Bronchial epithelial cell (primary cell): ENCODE measurements around the gene HOMEZ. TPM values are rescaled to one million over a fixed set of nuclear protein-coding genes. Genes with fewer than 3 reads are reported as not detected.
"Not testable (repeated sequence)": the region's sequence is repeated elsewhere in the genome, so short reads cannot be mapped to it uniquely, and the experiment has no call there.

Experiments
- DNase-seq: peaks from one replicate; pipeline ENCODE4 v3.0.0-alpha.2; 2010; ENCODE audit warnings: low read depth
- FAIRE-seq: peaks from 2 replicates; lab custom pipeline; 2011; peaks lifted over from hg19 to GRCh38; lab: Jason Lieb, UNC
- H3K27me3 ChIP-seq: 2 replicates; pipeline ENCODE4 v1.5.1; 2011; ENCODE audit warnings: low read length; ENCODE audit not compliant: control insufficient read depth, insufficient read depth
- H3K36me3 ChIP-seq: 2 replicates; pipeline ENCODE4 v1.5.1; 2011; ENCODE audit warnings: low read length; ENCODE audit not compliant: control insufficient read depth, insufficient read depth
- H3K4me3 ChIP-seq: 2 replicates; pipeline ENCODE4 v1.5.1; 2011; ENCODE audit warnings: mild to moderate bottlenecking, low read depth, low read length, control low read depth
- total RNA-seq: library from RNA; depleted of rRNA; stranded (reverse); fragments of >200 nt; gene quantifications from 2 replicates; pipeline ENCODE4 v1.2.1, GENCODE V29; 2014
- TF ChIP-seq, protein P1 (sequence below): IDR thresholded peaks from 2 replicates; pipeline ENCODE4 v1.5.1; 2011; ENCODE audit warnings: mild to moderate bottlenecking, moderate library complexity, low read length, control low read depth, inconsistent platforms; ENCODE audit not compliant: insufficient read depth, severe bottlenecking

Gene HOMEZ
- total RNA-seq, 1 donor from 2014 or later: 5.0 TPM

DNA sequence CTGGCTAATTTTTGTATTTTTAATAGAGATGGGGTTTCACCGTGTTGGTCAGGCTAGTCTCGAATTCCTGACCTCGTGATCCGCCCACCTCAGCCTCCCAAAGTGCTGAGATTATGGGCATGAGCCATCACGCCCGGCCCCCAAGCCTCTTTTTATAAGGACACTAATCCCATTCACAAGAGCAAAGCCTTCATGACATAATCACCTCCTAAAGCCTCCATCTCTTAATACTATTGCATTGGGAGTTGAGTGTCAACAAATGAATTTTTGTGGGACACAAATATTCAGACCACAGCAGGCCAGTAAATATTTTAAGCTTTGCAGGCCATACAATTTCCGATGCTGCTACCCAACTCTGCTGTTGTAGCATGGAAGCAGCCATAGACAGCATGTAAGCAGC lies 37.3 kb downstream of the HOMEZ start:
- TF ChIP-seq, protein P1, sequence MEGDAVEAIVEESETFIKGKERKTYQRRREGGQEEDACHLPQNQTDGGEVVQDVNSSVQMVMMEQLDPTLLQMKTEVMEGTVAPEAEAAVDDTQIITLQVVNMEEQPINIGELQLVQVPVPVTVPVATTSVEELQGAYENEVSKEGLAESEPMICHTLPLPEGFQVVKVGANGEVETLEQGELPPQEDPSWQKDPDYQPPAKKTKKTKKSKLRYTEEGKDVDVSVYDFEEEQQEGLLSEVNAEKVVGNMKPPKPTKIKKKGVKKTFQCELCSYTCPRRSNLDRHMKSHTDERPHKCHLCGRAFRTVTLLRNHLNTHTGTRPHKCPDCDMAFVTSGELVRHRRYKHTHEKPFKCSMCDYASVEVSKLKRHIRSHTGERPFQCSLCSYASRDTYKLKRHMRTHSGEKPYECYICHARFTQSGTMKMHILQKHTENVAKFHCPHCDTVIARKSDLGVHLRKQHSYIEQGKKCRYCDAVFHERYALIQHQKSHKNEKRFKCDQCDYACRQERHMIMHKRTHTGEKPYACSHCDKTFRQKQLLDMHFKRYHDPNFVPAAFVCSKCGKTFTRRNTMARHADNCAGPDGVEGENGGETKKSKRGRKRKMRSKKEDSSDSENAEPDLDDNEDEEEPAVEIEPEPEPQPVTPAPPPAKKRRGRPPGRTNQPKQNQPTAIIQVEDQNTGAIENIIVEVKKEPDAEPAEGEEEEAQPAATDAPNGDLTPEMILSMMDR: no peak
- no peak for FAIRE-seq

DNA sequence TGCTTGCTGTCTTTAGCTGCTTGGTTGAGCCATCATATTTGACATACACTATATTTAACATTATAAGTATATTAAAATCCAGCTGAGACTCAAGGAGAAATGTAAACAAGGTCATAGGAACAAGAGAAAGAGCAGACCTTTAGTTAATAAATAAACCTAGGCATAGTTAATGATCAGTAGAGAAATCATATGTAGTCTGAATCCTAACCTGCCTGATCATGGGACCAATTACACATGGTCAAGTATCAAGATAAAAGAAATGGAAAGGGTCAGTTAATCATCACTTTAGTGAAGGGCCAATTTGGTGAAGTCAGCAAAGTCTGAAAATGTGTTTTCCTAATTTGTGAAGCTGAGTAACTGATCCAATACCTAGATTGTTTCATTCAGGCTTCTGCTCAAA lies 40.6 kb downstream of the HOMEZ start:
- TF ChIP-seq, protein P1: no peak
- FAIRE-seq: no peak

More for the DNA sequence above, 37.3 kb downstream of the HOMEZ start:
- no peaks in the 10 kb centered on the region for H3K27me3 ChIP-seq
- no peak for DNase-seq
- no peak overlapping the region for H3K4me3 ChIP-seq
- H3K36me3 ChIP-seq: no peaks in the 10 kb centered on the region

GRCh38 chr14:23243066-23243465 lies 42.9 kb downstream of the HOMEZ start:
- no peak for FAIRE-seq
- Histone ChIP-seq H3K4me3 (no peak overlapping the region), H3K27me3 (no peaks in the 10 kb centered on the region), H3K36me3 (no peaks in the 10 kb centered on the region)
- TF ChIP-seq, protein P1: no peak
- no peak for DNase-seq

More for the DNA sequence above, 40.6 kb downstream of the HOMEZ start:
- DNase-seq: no peak
- Histone ChIP-seq H3K36me3 (no peaks in the 10 kb centered on the region), H3K4me3 (no peak overlapping the region), H3K27me3 (no peaks in the 10 kb centered on the region)

GRCh38 chr14:23242076-23242475 lies 43.9 kb downstream of the HOMEZ start:
- no peaks in the 10 kb centered on the region for H3K36me3 ChIP-seq

GRCh38 chr14:23241061-23241715 lies 44.7 kb downstream of the HOMEZ start:
- not testable (repeated sequence) for H3K36me3 ChIP-seq, H3K4me3 ChIP-seq, FAIRE-seq, DNase-seq, H3K27me3 ChIP-seq

More at GRCh38 chr14:23242076-23242475, 43.9 kb downstream of the HOMEZ start:
- Histone ChIP-seq H3K4me3 (no peak overlapping the region), H3K27me3 (no peaks in the 10 kb centered on the region)
- DNase-seq (no peak), FAIRE-seq (no peak)
- TF ChIP-seq, protein P1: no peak

DNA sequence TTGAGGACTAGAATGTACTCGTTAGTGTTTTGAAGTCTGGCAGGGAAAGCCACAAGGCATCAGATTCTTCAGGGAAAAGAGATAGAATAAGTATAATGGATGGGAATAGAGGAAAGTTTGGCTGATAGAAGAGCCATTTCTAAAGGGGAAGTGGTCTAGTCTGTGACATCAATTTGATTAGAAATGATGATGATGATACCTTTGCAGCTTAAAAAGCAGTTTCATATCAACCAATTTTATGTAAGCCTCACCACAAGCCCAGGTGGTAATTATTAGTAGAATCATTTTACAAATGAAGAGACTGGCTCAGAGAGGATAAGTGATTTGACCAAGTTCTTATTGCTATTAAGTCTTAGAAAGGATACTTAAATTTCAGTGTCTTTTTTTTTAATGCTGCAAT lies 45.3 kb downstream of the HOMEZ start:
- Histone ChIP-seq H3K27me3 (no peaks in the 10 kb centered on the region), H3K4me3 (no peak overlapping the region), H3K36me3 (no peaks in the 10 kb centered on the region)
- FAIRE-seq (no peak), DNase-seq (no peak)
- TF ChIP-seq, protein P1: no peak
